Keratinocyte (primary cell): ENCODE data around the gene PARD3B.

Experiments used
- CTCF ChIP-seq, 3 experiments: IDR thresholded peaks in 1 of 3; conservative IDR thresholded peaks in 1 of 3; optimal IDR thresholded peaks in 1 of 3; 2 replicates in 2 of 3; 3 replicates in 1 of 3; pipeline versions ENCODE3 to v1.5.1; 2011; ENCODE audit warnings: low read length in 3 of 3, mild to moderate bottlenecking in 3 of 3, moderate library complexity in 2 of 3, control low read depth in 1 of 3, inconsistent platforms in 1 of 3; ENCODE audit not compliant: insufficient read depth in 2 of 3; ENCODE audit errors: extremely low read depth in 1 of 3
- EZH2 ChIP-seq: IDR thresholded peaks from one replicate; pipeline ENCODE4 v1.6.1; 2012; ENCODE audit warnings: inconsistent platforms, mild to moderate bottlenecking, low read length, moderate library complexity

DNA sequence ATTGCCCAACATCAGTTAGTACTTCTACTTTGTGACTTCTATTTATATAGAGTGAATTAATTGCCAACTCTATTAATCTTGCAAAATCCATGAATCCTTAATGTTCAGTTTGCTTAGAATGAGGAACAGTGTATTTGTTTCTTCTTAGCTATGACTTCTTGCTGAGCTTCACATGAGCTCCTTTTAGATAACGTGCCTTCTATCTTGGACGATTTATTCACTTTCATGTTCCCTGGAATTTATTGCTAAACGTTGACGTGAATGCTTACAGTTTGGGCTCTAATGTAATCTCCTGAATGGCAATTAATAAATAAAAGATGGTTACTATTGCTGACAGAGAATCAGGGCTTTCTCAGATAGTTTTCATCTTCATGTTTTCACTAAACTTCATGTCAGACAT lies 752.6 kb downstream of the PARD3B start:
- no peak for TF ChIP-seq CTCF (optimal IDR thresholded peaks at IDR 0.05 in 1 of 3, IDR thresholded peaks at IDR 0.05 in 1 of 3, conservative IDR thresholded peaks at IDR 0.05 in 1 of 3; ENCODE audit: extremely low read depth in 1 of 3, insufficient read depth in 2 of 3, low read length in 3 of 3)
- TF ChIP-seq EZH2: no peak
